AG04449 (cell line): Measurements from ENCODE around the gene DQX1.

Experiments used
- CTCF ChIA-PET: fragments of 350-600 bp; formaldehyde crosslinking; extraction: SDS; loops from one replicate; lab custom pipeline; 2021; ENCODE audit warnings: antibody characterized with exemption; lab: Yijun Ruan, JAX
- POLR2A ChIA-PET: fragments of 400-600, 350-600 bp; formaldehyde crosslinking; extraction: SDS; loops from one replicate; lab custom pipeline; 2020; ENCODE audit warnings: antibody characterized with exemption, inconsistent platforms; lab: Yijun Ruan, JAX
- DNase-seq: peaks from one replicate; pipeline ENCODE4 v3.0.0-alpha.2; 2010; ENCODE audit warnings: low read depth, low spot score
- H3K4me3 ChIP-seq: 2 replicates; pipeline ENCODE4 v1.5.1; 2011; ENCODE audit warnings: low read depth, mild to moderate bottlenecking, control low read depth, low read length
- TF ChIP-seq, protein P1 (sequence below): IDR thresholded peaks from one replicate; pipeline ENCODE4 v1.5.1; 2011; ENCODE audit warnings: mild to moderate bottlenecking, moderate library complexity, low read length, control low read depth, inconsistent platforms; ENCODE audit not compliant: insufficient read depth; ENCODE audit errors: missing control alignments

DQX1 gene

DNA sequence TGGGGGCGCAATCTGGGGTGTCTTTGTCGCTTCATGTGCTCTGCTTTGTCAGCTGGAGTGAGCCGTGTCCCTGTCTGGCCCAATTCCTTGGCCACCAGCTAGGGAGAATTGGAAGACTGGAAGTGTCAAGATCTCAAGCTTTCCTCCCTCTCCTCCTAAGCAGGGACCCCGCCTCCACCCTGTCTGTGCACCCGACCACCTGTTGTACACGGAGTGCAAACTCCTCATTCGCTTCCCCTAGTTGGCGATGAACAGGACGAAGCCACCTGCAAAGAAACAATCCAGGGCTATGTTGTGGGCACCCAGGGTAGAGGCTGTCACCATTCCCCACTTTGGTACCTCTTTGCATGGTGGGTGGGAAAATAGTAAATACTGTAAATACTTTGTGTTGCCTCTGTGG is 1.7 kb upstream of the DQX1 start:
- DNase-seq, result no peak
- TF ChIP-seq, protein P1, sequence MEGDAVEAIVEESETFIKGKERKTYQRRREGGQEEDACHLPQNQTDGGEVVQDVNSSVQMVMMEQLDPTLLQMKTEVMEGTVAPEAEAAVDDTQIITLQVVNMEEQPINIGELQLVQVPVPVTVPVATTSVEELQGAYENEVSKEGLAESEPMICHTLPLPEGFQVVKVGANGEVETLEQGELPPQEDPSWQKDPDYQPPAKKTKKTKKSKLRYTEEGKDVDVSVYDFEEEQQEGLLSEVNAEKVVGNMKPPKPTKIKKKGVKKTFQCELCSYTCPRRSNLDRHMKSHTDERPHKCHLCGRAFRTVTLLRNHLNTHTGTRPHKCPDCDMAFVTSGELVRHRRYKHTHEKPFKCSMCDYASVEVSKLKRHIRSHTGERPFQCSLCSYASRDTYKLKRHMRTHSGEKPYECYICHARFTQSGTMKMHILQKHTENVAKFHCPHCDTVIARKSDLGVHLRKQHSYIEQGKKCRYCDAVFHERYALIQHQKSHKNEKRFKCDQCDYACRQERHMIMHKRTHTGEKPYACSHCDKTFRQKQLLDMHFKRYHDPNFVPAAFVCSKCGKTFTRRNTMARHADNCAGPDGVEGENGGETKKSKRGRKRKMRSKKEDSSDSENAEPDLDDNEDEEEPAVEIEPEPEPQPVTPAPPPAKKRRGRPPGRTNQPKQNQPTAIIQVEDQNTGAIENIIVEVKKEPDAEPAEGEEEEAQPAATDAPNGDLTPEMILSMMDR, result no peak
- ChIA-PET POLR2A (no interaction called here), CTCF (interaction anchor here (1.5 to 8.9 kb wide), 4 partner anchors 20 to 58 kb away, joined by 3 to 137 read pairs (median 8); partner anchors contain the start of genes CCDC142, PCGF1 and TTC31)
- no peak overlapping the region; the same call in 1 of the 2 replicates for H3K4me3 ChIP-seq

DNA sequence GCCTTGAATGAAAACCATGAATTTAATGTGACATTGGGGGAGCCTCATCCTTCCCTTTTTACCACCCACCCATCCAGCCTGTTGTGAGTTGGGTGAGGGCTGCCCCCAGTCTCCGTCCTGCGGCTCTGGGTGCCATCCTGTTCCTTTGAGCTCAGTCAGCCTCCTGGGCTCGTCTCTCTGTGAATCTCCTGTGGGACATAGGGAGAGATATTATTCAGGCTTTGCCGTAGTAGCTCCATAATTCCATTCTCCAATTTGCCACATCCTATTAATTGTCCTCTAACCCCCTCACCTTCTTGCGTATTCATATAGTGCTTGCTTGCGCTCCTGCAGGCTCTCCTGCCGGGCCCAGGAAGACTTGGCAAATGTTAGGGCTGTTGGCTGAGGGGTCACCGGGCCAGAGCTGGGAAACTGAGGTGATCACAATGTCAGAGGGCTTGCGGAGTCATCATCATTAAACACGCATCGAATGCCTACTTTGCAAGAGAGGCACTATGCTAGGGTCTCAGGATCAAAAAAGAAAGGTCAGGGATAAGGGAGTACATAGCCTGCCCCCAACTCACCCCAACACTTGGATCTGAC is 709 bp upstream of the DQX1 start:
- CTCF ChIA-PET, result interaction anchor here (1.0 to 1.6 kb wide), 4 partner anchors 12 to 62 kb away, joined by 3 to 4 read pairs (median 3); partner anchors contain the start of genes PCGF1 and TLX2
- TF ChIP-seq, protein P1, result no peak
- no peak overlapping the region for H3K4me3 ChIP-seq
- no peak for DNase-seq
- POLR2A ChIA-PET, result interaction anchor here (0.8 kb wide), 1 partner anchor 23 kb away, joined by 3 read pairs; no protein-coding TSS in a partner anchor

DNA sequence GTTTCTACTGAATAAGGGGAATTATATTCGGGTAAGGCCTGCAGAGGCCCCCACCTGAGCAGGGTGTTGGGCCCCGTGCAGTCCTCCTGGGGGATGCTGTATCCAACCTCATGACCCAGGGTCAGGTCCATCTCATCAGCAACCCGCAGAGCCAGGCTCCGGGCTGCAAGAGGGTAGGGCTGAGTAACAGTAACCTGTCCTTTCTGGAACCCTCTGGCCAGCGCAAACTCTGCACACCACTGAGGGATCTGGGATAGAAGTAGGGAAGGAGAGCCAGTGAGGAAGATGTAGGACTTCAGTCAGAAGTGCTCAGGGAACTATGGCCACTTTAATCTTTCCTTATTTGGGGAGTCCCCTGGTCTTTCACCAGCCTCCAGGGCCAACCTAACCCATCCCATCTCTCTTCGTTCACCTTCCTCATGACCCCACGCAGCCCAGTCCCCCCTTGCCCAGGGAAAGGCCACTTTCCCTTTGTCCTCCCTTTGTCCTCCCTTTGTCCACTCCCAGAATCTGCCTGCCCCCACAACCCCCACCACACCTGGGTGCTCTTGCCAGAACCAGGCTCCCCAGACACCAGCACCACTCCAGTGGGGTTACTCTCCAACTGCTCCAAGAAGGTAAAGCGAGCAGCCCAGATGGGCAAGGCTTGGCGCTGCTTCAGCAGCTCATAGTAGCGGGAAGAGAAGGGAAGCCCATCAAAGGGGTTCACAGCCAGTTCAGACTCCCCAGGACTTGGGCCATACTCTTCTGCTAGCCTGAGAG is 895 bp downstream of the DQX1 start:
- ChIA-PET CTCF (interaction anchor here (1.4 kb wide), 1 partner anchor 61 kb away, joined by 6 read pairs; no protein-coding TSS in a partner anchor), POLR2A (no interaction called here)
- TF ChIP-seq, protein P1, result no peak
- no peak overlapping the region for H3K4me3 ChIP-seq
- no peak for DNase-seq

DNA sequence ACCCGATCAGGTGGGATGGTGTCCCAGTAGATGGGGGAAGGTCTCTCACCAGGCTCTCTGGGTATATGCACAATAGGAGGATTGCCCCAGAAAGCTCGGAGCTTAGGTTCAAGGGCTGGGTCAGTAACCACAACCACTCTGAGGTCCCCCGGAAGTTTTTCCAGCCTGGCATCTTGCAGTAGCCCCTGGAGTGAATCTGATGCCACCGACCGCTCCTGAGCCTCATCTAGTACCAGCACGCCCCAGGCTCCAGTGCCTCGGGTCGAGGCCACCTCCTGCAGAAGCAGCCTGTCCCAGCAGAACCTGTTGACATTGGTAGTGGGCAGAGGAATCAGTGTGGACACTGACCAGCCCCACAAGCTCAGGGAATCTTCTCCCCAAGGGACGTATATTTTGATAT is 2.0 kb downstream of the DQX1 start:
- CTCF ChIA-PET, result no interaction called here
- POLR2A ChIA-PET, result no interaction called here
- DNase-seq, result no peak
- TF ChIP-seq, protein P1, result no peak
- no peak overlapping the region for H3K4me3 ChIP-seq

DNA sequence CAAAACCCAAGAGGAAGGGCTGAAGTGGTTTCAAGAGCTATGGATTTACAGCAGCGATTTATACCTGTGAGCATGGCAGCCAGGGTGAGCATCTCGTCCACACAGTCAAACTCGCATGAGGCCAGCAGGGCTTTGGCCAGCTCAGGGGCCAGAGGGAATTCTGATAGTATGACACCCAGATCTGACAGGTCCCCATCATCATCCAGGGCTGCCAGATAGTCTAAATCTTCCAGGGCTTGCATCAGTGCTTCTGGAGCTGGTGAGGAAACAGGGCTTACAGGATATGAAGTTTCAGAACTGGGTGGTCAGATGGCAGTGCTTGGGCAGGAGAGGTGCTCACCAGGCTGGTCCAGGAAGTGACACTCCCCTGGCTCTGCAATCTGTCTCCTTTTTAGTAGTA is 3.5 kb downstream of the DQX1 start:
- POLR2A ChIA-PET, result no interaction called here

More for the DNA sequence above, 3.5 kb downstream of the DQX1 start:
- no peak for DNase-seq
- TF ChIP-seq, protein P1, result no peak
- CTCF ChIA-PET, result interaction anchor here (0.7 to 1.1 kb wide), 4 partner anchors 9 to 65 kb away, joined by 3 to 4 read pairs (median 3); no protein-coding TSS in a partner anchor
- no peak overlapping the region for H3K4me3 ChIP-seq
